ENCODE results near the gene VSIG4.

- no peak for TF ChIP-seq CTCF (IDR thresholded peaks at IDR 0.05)
- no peak for TF ChIP-seq EZH2phosphoT487 (IDR thresholded peaks at IDR 0.05)
- no peak for TF ChIP-seq EZH2 (IDR thresholded peaks at IDR 0.05)
Observed at GRCh38 chrX:65999029-65999562, 40.8 kb downstream of the VSIG4 start.
